Natural killer cell (primary cell): ENCODE measurements around the gene DAB2IP. TPM values are rescaled to one million over a fixed set of nuclear protein-coding genes. Genes with fewer than 3 reads are reported as not detected.

Experiments
- ATAC-seq, 3 donors: fragments of 150-1000 bp in 2 of 3; fragments of 200-7000 bp in 1 of 3; cut with Tn5 transposase; 1 replicate in 1 of 3; 2 replicates in 2 of 3; pipeline ENCODE4 v1.10.0; 2021; ENCODE audit warnings: mild to moderate bottlenecking in 2 of 3, moderate library complexity in 2 of 3
- DNase-seq, 2 donors: peaks; one replicate each; pipeline versions ENCODE4 v3.0.0 to v3.0.0-alpha.2; 2013 to 2021; ENCODE audit warnings: mixed read lengths in 1 of 2
- H3K27ac ChIP-seq: one replicate; pipeline ENCODE4 v1.5.1; 2013; ENCODE audit warnings: mild to moderate bottlenecking, low read length
- H3K27me3 ChIP-seq: one replicate; pipeline ENCODE4 v1.6.1; 2013; ENCODE audit warnings: low read length; ENCODE audit not compliant: control insufficient read depth, insufficient read depth
- H3K36me3 ChIP-seq: one replicate; pipeline ENCODE4 v1.6.1; 2013; ENCODE audit warnings: low read length; ENCODE audit not compliant: control insufficient read depth, insufficient read depth
- H3K4me1 ChIP-seq: one replicate; pipeline ENCODE4 v1.6.1; 2013; ENCODE audit warnings: low read length; ENCODE audit not compliant: control insufficient read depth, insufficient read depth
- H3K4me3 ChIP-seq: one replicate; pipeline ENCODE4 v1.5.1; 2013; ENCODE audit warnings: low read length
- H3K9me3 ChIP-seq: one replicate; pipeline ENCODE4 v1.6.1; 2013; ENCODE audit warnings: low read length; ENCODE audit not compliant: control insufficient read depth, insufficient read depth
- H3K27ac Mint-ChIP-seq, 2 donors: one replicate each; pipeline ENCODE4 v1.8.0; 2022; ENCODE audit warnings: mild to moderate bottlenecking in 2 of 2, mixed read lengths in 2 of 2, moderate library complexity in 1 of 2
- H3K27me3 Mint-ChIP-seq, 2 donors: one replicate each; pipeline ENCODE4 v1.8.0; 2022; ENCODE audit warnings: low read depth in 2 of 2, mixed read lengths in 2 of 2
- H3K36me3 Mint-ChIP-seq: one replicate; pipeline ENCODE4 v1.8.0; 2022; ENCODE audit warnings: mixed read lengths
- H3K4me1 Mint-ChIP-seq, 2 donors: one replicate each; pipeline ENCODE4 v1.8.0; 2022; ENCODE audit warnings: mixed read lengths in 2 of 2
- H3K4me3 Mint-ChIP-seq: one replicate; pipeline ENCODE4 v1.8.0; 2022; ENCODE audit warnings: mild to moderate bottlenecking, moderate library complexity, mixed read lengths
- H3K9me3 Mint-ChIP-seq, 2 donors: one replicate each; pipeline ENCODE4 v1.8.0; 2022; ENCODE audit warnings: mixed read lengths in 2 of 2
- CTCF ChIP-seq: fragments of 200-600 bp; IDR thresholded peaks from one replicate; pipeline ENCODE4 v1.8.0; 2022; ENCODE audit warnings: antibody characterized with exemption
- WGBS: methylation state at CpG from one replicate; pipeline ENCODE4 v1.1.7; 2013; ENCODE audit warnings: missing lambda C conversion rate; ENCODE audit not compliant: insufficient coverage; 5-methylcytosine and 5-hydroxymethylcytosine counted together
- intact Hi-C: fragments of 100-400 bp; cut with micrococcal nuclease; formaldehyde crosslinking; loops from one replicate; pipeline ENCODE4 v1.14.2; 2022
- total RNA-seq, 4 donors: library from RNA; stranded (reverse); fragments of 120-200 nt in 1 of 4; gene quantifications; one replicate each; pipeline versions ENCODE4 v1.2.3 to v1.2.4, GENCODE V29; 2013 to 2022

Gene DAB2IP
- total RNA-seq, 3 donors from 2014 or later (not counting 1 experiment from before 2014, with no cell fraction given), result 0.19 to 2.5 TPM; not detected in 1

GRCh38 chr9:121666294-121666693 is 14.9 kb downstream of the DAB2IP start:
- H3K36me3 ChIP-seq, result no peaks in the 10 kb centered on the region
- Mint-ChIP-seq H3K4me1 (no peaks in the 10 kb centered on the region), H3K27ac (no peak overlapping the region), H3K27me3 (peaks cover 24 to 32% of the 10 kb centered on the region in 2 donors), H3K9me3 (no peaks in the 10 kb centered on the region), H3K4me3 (no peak overlapping the region), H3K36me3 (no peaks in the 10 kb centered on the region)
- H3K4me3 ChIP-seq, result no peak overlapping the region
- 95% methylated on average over 5 of the region's 8 CpGs for WGBS
- H3K9me3 ChIP-seq, result no peaks in the 10 kb centered on the region
- no peaks in the 10 kb centered on the region for H3K4me1 ChIP-seq
- H3K27ac ChIP-seq, result no peak overlapping the region
- intact Hi-C loops, result no loop called here
- peaks cover 4% of the 10 kb centered on the region for H3K27me3 ChIP-seq
- no peak for TF ChIP-seq CTCF
- DNase-seq (no peak), ATAC-seq (no peak)

- intact Hi-C loops, result no loop called here
- no peak overlapping the region for H3K4me3 ChIP-seq
- H3K27me3 ChIP-seq, result peaks cover 4% of the 10 kb centered on the region
- H3K4me3 Mint-ChIP-seq, result no peak overlapping the region
- no peaks in the 10 kb centered on the region for H3K4me1 Mint-ChIP-seq
- TF ChIP-seq CTCF, result no peak
- no peaks in the 10 kb centered on the region for H3K9me3 Mint-ChIP-seq
- H3K36me3 ChIP-seq, result no peaks in the 10 kb centered on the region
- H3K27ac ChIP-seq, result no peak overlapping the region
- whole genome bisulfite sequencing, result 92% methylated on average over 6 of the region's 6 CpGs
- ATAC-seq (no peak), DNase-seq (no peak)
- no peaks in the 10 kb centered on the region for H3K36me3 Mint-ChIP-seq
- no peaks in the 10 kb centered on the region for H3K4me1 ChIP-seq
- no peaks in the 10 kb centered on the region for H3K9me3 ChIP-seq
- no peak overlapping the region for H3K27ac Mint-ChIP-seq
- H3K27me3 Mint-ChIP-seq, result peaks cover 28 to 30% of the 10 kb centered on the region in 2 donors
Observed at GRCh38 chr9:121667214-121667613, 15.8 kb downstream of the DAB2IP start.

- intact Hi-C loops, result no loop called here
Observed at GRCh38 chr9:121667890-121668289, 16.5 kb downstream of the DAB2IP start.

More at GRCh38 chr9:121667890-121668289, 16.5 kb downstream of the DAB2IP start:
- H3K4me3 Mint-ChIP-seq, result no peak overlapping the region
- Histone ChIP-seq H3K4me1 (no peaks in the 10 kb centered on the region), H3K27ac (no peak overlapping the region), H3K36me3 (no peaks in the 10 kb centered on the region), H3K4me3 (no peak overlapping the region), H3K27me3 (peaks cover 2% of the 10 kb centered on the region), H3K9me3 (no peaks in the 10 kb centered on the region)
- no peaks in the 10 kb centered on the region for H3K9me3 Mint-ChIP-seq
- TF ChIP-seq CTCF, result no peak
- peaks cover 23 to 26% of the 10 kb centered on the region in 2 donors for H3K27me3 Mint-ChIP-seq
- WGBS, result 91% methylated on average over 9 of the region's 9 CpGs
- no peaks in the 10 kb centered on the region for H3K36me3 Mint-ChIP-seq
- no peak overlapping the region for H3K27ac Mint-ChIP-seq
- DNase-seq (no peak), ATAC-seq (no peak)
- H3K4me1 Mint-ChIP-seq, result no peaks in the 10 kb centered on the region
